ENCODE data around the gene STYXL1. TPM values are rescaled to one million over a fixed set of nuclear protein-coding genes. Genes with fewer than 3 reads are reported as not detected.
A peak's percentile ranks its signal among the peaks of the same experiment; 100 is the strongest.

Gene STYXL1
- total RNA-seq, 4 donors from 2014 or later, result 33.4 to 63.9 (median 42.2) TPM

GRCh38 chr7:75969704-75970498 is 77.9 kb downstream of the STYXL1 start:
- WGBS, 2 donors, result 92 to 93% methylated on average over 30 of the region's 30 CpGs
- intact Hi-C loops (cut with DNase I; ENCODE audit: low total_unique reads), result no loop called here

GRCh38 chr7:75969182-75969581 is 78.6 kb downstream of the STYXL1 start:
- no peak overlapping the region for H3K4me3 ChIP-seq (ENCODE audit: low read depth, poor library complexity, severe bottlenecking)
- intact Hi-C loops (cut with DNase I; ENCODE audit: low total_unique reads), result no loop called here
- TF ChIP-seq, protein P1, sequence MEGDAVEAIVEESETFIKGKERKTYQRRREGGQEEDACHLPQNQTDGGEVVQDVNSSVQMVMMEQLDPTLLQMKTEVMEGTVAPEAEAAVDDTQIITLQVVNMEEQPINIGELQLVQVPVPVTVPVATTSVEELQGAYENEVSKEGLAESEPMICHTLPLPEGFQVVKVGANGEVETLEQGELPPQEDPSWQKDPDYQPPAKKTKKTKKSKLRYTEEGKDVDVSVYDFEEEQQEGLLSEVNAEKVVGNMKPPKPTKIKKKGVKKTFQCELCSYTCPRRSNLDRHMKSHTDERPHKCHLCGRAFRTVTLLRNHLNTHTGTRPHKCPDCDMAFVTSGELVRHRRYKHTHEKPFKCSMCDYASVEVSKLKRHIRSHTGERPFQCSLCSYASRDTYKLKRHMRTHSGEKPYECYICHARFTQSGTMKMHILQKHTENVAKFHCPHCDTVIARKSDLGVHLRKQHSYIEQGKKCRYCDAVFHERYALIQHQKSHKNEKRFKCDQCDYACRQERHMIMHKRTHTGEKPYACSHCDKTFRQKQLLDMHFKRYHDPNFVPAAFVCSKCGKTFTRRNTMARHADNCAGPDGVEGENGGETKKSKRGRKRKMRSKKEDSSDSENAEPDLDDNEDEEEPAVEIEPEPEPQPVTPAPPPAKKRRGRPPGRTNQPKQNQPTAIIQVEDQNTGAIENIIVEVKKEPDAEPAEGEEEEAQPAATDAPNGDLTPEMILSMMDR (IDR thresholded peaks at IDR 0.05), result no peak
- no peak for TF ChIP-seq POLR2A (IDR thresholded peaks at IDR 0.05)
- WGBS, 2 donors, result 42 to 45% methylated on average over 13 of the region's 13 CpGs
- DNase-seq (ENCODE audit: low spot score in 2 of 2), result peak; percentile 75 to 94

More at GRCh38 chr7:75969704-75970498, 77.9 kb downstream of the STYXL1 start:
- no peak overlapping the region for H3K4me3 ChIP-seq (ENCODE audit: low read depth, poor library complexity, severe bottlenecking)
- no peak for DNase-seq (ENCODE audit: low spot score in 2 of 2)
- no peak for TF ChIP-seq POLR2A (IDR thresholded peaks at IDR 0.05)
- TF ChIP-seq, protein P1 (IDR thresholded peaks at IDR 0.05), result no peak

- WGBS, 2 donors, result 59 to 68% methylated on average over 12 of the region's 12 CpGs
- intact Hi-C loops (cut with DNase I; ENCODE audit: low total_unique reads), result no loop called here
- no peak overlapping the region for H3K4me3 ChIP-seq (ENCODE audit: low read depth, poor library complexity, severe bottlenecking)
- DNase-seq (ENCODE audit: low spot score in 2 of 2), result no peak
- TF ChIP-seq, protein P1 (IDR thresholded peaks at IDR 0.05), result no peak
- TF ChIP-seq POLR2A (IDR thresholded peaks at IDR 0.05), result no peak
Observed at GRCh38 chr7:75968561-75969001, 79.2 kb downstream of the STYXL1 start.

DNA sequence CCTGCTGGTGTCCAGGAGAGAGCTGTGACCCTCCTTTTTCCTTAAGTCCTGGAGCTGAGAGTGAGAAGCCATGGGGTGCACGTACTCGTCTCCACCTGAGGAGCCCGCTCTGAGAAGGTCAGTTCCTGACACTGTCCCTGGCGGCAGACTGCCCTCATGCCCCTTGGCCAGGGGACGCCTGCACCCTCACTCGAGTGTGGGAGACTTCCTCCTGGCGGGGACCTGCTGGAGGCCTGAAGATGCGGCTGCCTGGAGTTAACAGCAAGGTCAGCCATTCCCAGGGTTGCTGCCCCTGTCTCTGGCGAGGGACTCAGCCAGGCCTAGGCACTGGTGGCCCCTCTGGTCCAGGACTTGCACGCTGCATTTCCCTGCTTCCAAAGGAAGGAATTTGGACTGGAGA is 79.8 kb downstream of the STYXL1 start:
- TF ChIP-seq, protein P1 (IDR thresholded peaks at IDR 0.05), result no peak
- no peak for TF ChIP-seq POLR2A (IDR thresholded peaks at IDR 0.05)
- intact Hi-C loops (cut with DNase I; ENCODE audit: low total_unique reads), result no loop called here
- 74 to 75% methylated on average over 10 of the region's 10 CpGs for WGBS, 2 donors
- no peak for DNase-seq (ENCODE audit: low spot score in 2 of 2)
- H3K4me3 ChIP-seq (ENCODE audit: low read depth, poor library complexity, severe bottlenecking), result no peak overlapping the region

GRCh38 chr7:75967487-75967997 is 80.3 kb downstream of the STYXL1 start:
- 31 to 44% methylated on average over 13 of the region's 13 CpGs for WGBS, 2 donors
- intact Hi-C loops (cut with DNase I; ENCODE audit: low total_unique reads), result no loop called here
- TF ChIP-seq, protein P1 (IDR thresholded peaks at IDR 0.05), result no peak
- TF ChIP-seq POLR2A (IDR thresholded peaks at IDR 0.05), result no peak
- DNase-seq (ENCODE audit: low spot score in 2 of 2), result peak in 1 of 2 donors; percentile 83
- no peak overlapping the region for H3K4me3 ChIP-seq (ENCODE audit: low read depth, poor library complexity, severe bottlenecking)
